ENCODE measurements around the gene MID1. TPM values are rescaled to one million over a fixed set of nuclear protein-coding genes. Genes with fewer than 3 reads are reported as not detected.
"Not testable (repeated sequence)": the region's sequence is repeated elsewhere in the genome, so short reads cannot be mapped to it uniquely, and the experiment has no call there.

MID1 gene
- polyA plus RNA-seq, 2 of the 4 experiments (the other 2 are of a cell fraction) = 59.5 to 106 TPM

- CTCF ChIA-PET = no interaction called here
- POLR2A ChIA-PET = no interaction called here
Observed at GRCh38 chrX:10589098-10589497, 31.3 kb downstream of the MID1 start.

GRCh38 chrX:10584882-10585281 lies 35.5 kb downstream of the MID1 start:
- WGBS (ENCODE audit: missing lambda C conversion rate) = 79% methylated on average over 7 of the region's 7 CpGs
- CTCF ChIA-PET; FAIRE-seq; DNase-seq (ENCODE audit: low read depth in 1 of 2, low spot score in 1 of 2); ATAC-seq; POLR2A ChIA-PET; H3K4me2 ChIP-seq; H3K4me3 ChIP-seq: not testable (repeated sequence)
- H3K4me1 ChIP-seq = peaks cover 59% of the 10 kb centered on the region
- H3K9me3 ChIP-seq = peaks cover 16% of the 10 kb centered on the region
- H3K27ac ChIP-seq = peak overlapping the region; percentile 95 to 96

More at GRCh38 chrX:10589098-10589497, 31.3 kb downstream of the MID1 start:
- no peak for ATAC-seq
- Histone ChIP-seq H3K9me3 (peaks cover 5% of the 10 kb centered on the region), H3K4me2 (peak overlapping the region; percentile 55; the same call in 2 of the 3 replicates), H3K27ac (peak overlapping the region; percentile 55 to 77), H3K4me3 (no peak overlapping the region), H3K4me1 (peaks cover 54% of the 10 kb centered on the region)
- FAIRE-seq = no peak
- 92% methylated on average over 6 of the region's 6 CpGs for WGBS (ENCODE audit: missing lambda C conversion rate)
- no peak for DNase-seq (ENCODE audit: low read depth in 1 of 2, low spot score in 1 of 2)
- TF ChIP-seq CTCF (IDR thresholded peaks at IDR 0.05) = no peak
- no peak for TF ChIP-seq RAD21 (conservative IDR thresholded peaks at IDR 0.05 in 1 of 2, IDR thresholded peaks at IDR 0.05 in 1 of 2)
- TF ChIP-seq RFX5 (IDR thresholded peaks at IDR 0.05) = no peak
- no peak for TF ChIP-seq GATA3 (IDR thresholded peaks at IDR 0.05; ENCODE audit: borderline replicate concordance)
- TF ChIP-seq RARB (CRISPR knock-in tag; IDR thresholded peaks at IDR 0.05) = no peak
- TF ChIP-seq HEYL (CRISPR knock-in tag; IDR thresholded peaks at IDR 0.05) = no peak
- TF ChIP-seq FOSB (CRISPR knock-in tag; IDR thresholded peaks at IDR 0.05) = no peak
- no peak for TF ChIP-seq E2F6 (IDR thresholded peaks at IDR 0.05; ENCODE audit: borderline replicate concordance, low read depth)
- no peak for TF ChIP-seq CBX2 (IDR thresholded peaks at IDR 0.05; ENCODE audit: borderline replicate concordance, low read depth)
- no peak for TF ChIP-seq ATOH8 (CRISPR knock-in tag; IDR thresholded peaks at IDR 0.05; ENCODE audit: low read depth)
- TF ChIP-seq BHLHE40 (IDR thresholded peaks at IDR 0.05; ENCODE audit: low read depth, low read length) = no peak
- no peak for TF ChIP-seq REST (IDR thresholded peaks at IDR 0.05)

- DNase-seq (ENCODE audit: low read depth in 1 of 2, low spot score in 1 of 2) = peak in 1 of 2 experiments; percentile 56
- Histone ChIP-seq H3K27ac (peak overlapping the region; percentile 95 to 96), H3K4me3 (peak overlapping the region; percentile 17; the same call in 1 of the 3 replicates), H3K9me3 (peaks cover 16% of the 10 kb centered on the region), H3K4me2 (peak overlapping the region; percentile 94), H3K4me1 (peaks cover 58% of the 10 kb centered on the region)
- ChIA-PET POLR2A (interaction anchor here (1.0 to 1.2 kb wide), 2 partner anchors 17 to 37 kb away, joined by 3 to 4 read pairs; no protein-coding TSS in a partner anchor), CTCF (interaction anchor here (1.0 to 2.0 kb wide), 5 partner anchors 16 to 518 kb away, joined by 3 to 7 read pairs (median 3); no protein-coding TSS in a partner anchor)
- no peak for TF ChIP-seq ATOH8 (CRISPR knock-in tag; IDR thresholded peaks at IDR 0.05; ENCODE audit: low read depth)
- TF ChIP-seq FOSL2 (IDR thresholded peaks at IDR 0.05) = no peak; the same call in 1 of the 2 replicates
- peak; percentile 71 for TF ChIP-seq FOSL2 (CRISPR knock-in tag; IDR thresholded peaks at IDR 0.05)
- TF ChIP-seq HES2 (IDR thresholded peaks at IDR 0.05) = 0 out of 2 replicates have a peak, but pooled peaks have one; percentile 7
- FAIRE-seq = no peak
- ATAC-seq = no peak
Observed at GRCh38 chrX:10582945-10583344, 37.4 kb downstream of the MID1 start.
